ENCODE results near the gene STIMATE. TPM values are rescaled to one million over a fixed set of nuclear protein-coding genes. Genes with fewer than 3 reads are reported as not detected.

STIMATE gene
- total and polyA plus RNA-seq, 2 experiments from 2014 or later, result 11.2 to 23.6 TPM

GRCh38 chr3:52843108-52843865, 54.1 kb downstream of the STIMATE start:
- Histone ChIP-seq H4K20me1 (replicated peaks; ENCODE audit: insufficient read depth) (peaks cover 2% of the 10 kb centered on the region; the same call in 1 of the 2 replicates), H3K27me3 (ENCODE audit: insufficient read depth) (no peaks in the 10 kb centered on the region), H3K79me2 (replicated peaks; ENCODE audit: insufficient read depth) (no peaks in the 10 kb centered on the region), H3K4me3 (no peak overlapping the region), H3K36me3 (ENCODE audit: insufficient read depth) (0 out of 2 replicates have a peak, but pooled peaks cover 3% of the 10 kb centered on the region), H2AFZ (no peak overlapping the region), H3F3A (replicated peaks; ENCODE audit: low read depth) (no peaks in the 10 kb centered on the region), H3K27ac (ENCODE audit: low read depth) (no peak overlapping the region), H3K4me2 (no peak overlapping the region), H3K4me1 (ENCODE audit: insufficient read depth) (0 out of 2 replicates have a peak, but pooled peaks cover 4% of the 10 kb centered on the region), H3K9me2 (ENCODE audit: insufficient read depth) (no peaks in the 10 kb centered on the region)
- Mint-ChIP-seq H3K4me1 (peaks cover 11% of the 10 kb centered on the region), H3K27me3 (ENCODE audit: insufficient read depth, low read depth, poor library complexity) (peaks cover 9% of the 10 kb centered on the region), H3K36me3 (ENCODE audit: low read depth) (peaks cover 28% of the 10 kb centered on the region), H3K4me3 (no peak overlapping the region), H3K27ac (no peak overlapping the region), H3K9me3 (no peaks in the 10 kb centered on the region)
- ATAC-seq, result no peak
- TF ChIP-seq EZH2phosphoT487 (IDR thresholded peaks at IDR 0.05; ENCODE audit: unreplicated experiment) (no peak), JUNB (IDR thresholded peaks at IDR 0.05; ENCODE audit: unreplicated experiment) (no peak), CREB1 (CRISPR knock-in tag; IDR thresholded peaks at IDR 0.05; ENCODE audit: low read depth) (no peak), REST (IDR thresholded peaks at IDR 0.05; ENCODE audit: unreplicated experiment) (no peak), ZNF114 (CRISPR knock-in tag; IDR thresholded peaks at IDR 0.05) (no peak), NANOG (IDR thresholded peaks at IDR 0.05; ENCODE audit: borderline replicate concordance) (no peak), ZNF331 (CRISPR knock-in tag; IDR thresholded peaks at IDR 0.05; ENCODE audit: low read depth) (no peak), ZNF462 (CRISPR knock-in tag; IDR thresholded peaks at IDR 0.05) (no peak), ETS1 (IDR thresholded peaks at IDR 0.05) (no peak), CTCF (conservative IDR thresholded peaks at IDR 0.05; ENCODE audit: low read depth in 2 of 2) (no peak), STAT1 (IDR thresholded peaks at IDR 0.05; ENCODE audit: unreplicated experiment) (no peak), EZH2 (IDR thresholded peaks at IDR 0.05; ENCODE audit: low read depth, unreplicated experiment) (no peak), POLR2AphosphoS5 (IDR thresholded peaks at IDR 0.05; ENCODE audit: low read depth) (no peak)
- DNase-seq (ENCODE audit: low spot score), result no peak

All from GM23338 (cell line).